ENCODE measurements around the gene HSPA4. TPM values are rescaled to one million over a fixed set of nuclear protein-coding genes. Genes with fewer than 3 reads are reported as not detected.

The HSPA4 gene
- polyA plus RNA-seq, 1 donor (not counting 4 experiments of a cell fraction or from before 2014, with no cell fraction given): 119 TPM

GRCh38 chr5:133052317-133053175, 733 bp downstream of the HSPA4 start:
- no peak for FAIRE-seq
- peak overlapping the region; percentile 92 for H3K27ac ChIP-seq (ENCODE audit: control insufficient read depth, insufficient read depth, low read length)
- peak overlapping the region; percentile 79 for H2AFZ ChIP-seq (ENCODE audit: control insufficient read depth, low read length)
- peaks cover 0 to 8% of the 10 kb centered on the region in 2 experiments for H3K36me3 ChIP-seq (ENCODE audit: control insufficient read depth in 2 of 2, extremely low read depth in 1 of 2, insufficient read depth in 2 of 2, low read length in 2 of 2)
- H3K4me2 ChIP-seq (ENCODE audit: control insufficient read depth, extremely low read depth, insufficient read depth, low read depth, low read length): peak overlapping the region; percentile 89
- H3K27me3 ChIP-seq (ENCODE audit: control insufficient read depth, extremely low read depth, insufficient read depth, low read length): no peaks in the 10 kb centered on the region
- TF ChIP-seq CTCF (optimal IDR thresholded peaks at IDR 0.05 in 1 of 3, IDR thresholded peaks at IDR 0.05 in 1 of 3, conservative IDR thresholded peaks at IDR 0.05 in 1 of 3; ENCODE audit: extremely low read depth in 1 of 3, insufficient read depth in 2 of 3, low read length in 3 of 3) (no peak), EZH2 (IDR thresholded peaks at IDR 0.05; ENCODE audit: low read length) (no peak)
- dilution Hi-C loops (cut with MboI; ENCODE audit: extremely low pct_ligation_motif_present, low sequenced_read_pairs): no loop called here
- DNase-seq (ENCODE audit: low read depth, low spot score): no peak
- peaks cover 63% of the 10 kb centered on the region for H3K79me2 ChIP-seq (ENCODE audit: control insufficient read depth, insufficient read depth, low read length)
- no peaks in the 10 kb centered on the region for H3K9me1 ChIP-seq (ENCODE audit: control insufficient read depth, extremely low read depth, insufficient read depth, low read length)
- peaks cover 20% of the 10 kb centered on the region for H3K4me1 ChIP-seq (ENCODE audit: control insufficient read depth, extremely low read depth, insufficient read depth, low read length)
- H3K4me3 ChIP-seq (ENCODE audit: control insufficient read depth in 2 of 3, extremely low read depth in 1 of 3, insufficient read depth in 2 of 3, low read depth in 1 of 3, low read length in 3 of 3): peak overlapping the region; percentile 76 to 96 (median 90)
- peaks cover 8% of the 10 kb centered on the region for H4K20me1 ChIP-seq (ENCODE audit: control insufficient read depth, extremely low read depth, insufficient read depth, low read length)
- peak overlapping the region; percentile 99 for H3K9ac ChIP-seq (ENCODE audit: control insufficient read depth, extremely low read depth, insufficient read depth, low read length)
- H3K9me3 ChIP-seq (ENCODE audit: control insufficient read depth, low read depth, low read length): no peaks in the 10 kb centered on the region

DNA sequence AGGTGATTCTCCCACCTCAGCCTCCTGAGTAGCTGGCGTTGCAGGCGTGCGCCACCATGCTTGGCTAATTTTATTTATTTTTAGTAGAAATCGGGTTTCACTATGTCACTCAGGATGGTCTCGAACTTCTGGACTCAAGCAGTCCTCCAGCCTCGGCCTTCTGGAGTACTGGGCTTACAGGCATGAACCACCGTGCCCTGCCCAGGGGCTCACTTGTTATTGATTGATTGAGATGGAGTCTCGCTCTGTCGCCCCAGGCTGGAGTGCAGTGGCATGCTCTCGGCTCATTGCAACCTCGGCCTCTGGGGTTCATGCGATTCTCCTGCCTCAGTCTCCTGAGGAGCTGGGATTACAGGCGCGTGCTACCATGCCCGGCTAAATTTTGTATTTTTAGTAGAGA, 1.6 kb downstream of the HSPA4 start:
- Histone ChIP-seq H4K20me1 (ENCODE audit: control insufficient read depth, extremely low read depth, insufficient read depth, low read length) (peaks cover 13% of the 10 kb centered on the region), H3K4me3 (ENCODE audit: control insufficient read depth in 2 of 3, extremely low read depth in 1 of 3, insufficient read depth in 2 of 3, low read depth in 1 of 3, low read length in 3 of 3) (peak overlapping the region; percentile 76 to 96 (median 90)), H3K4me2 (ENCODE audit: control insufficient read depth, extremely low read depth, insufficient read depth, low read depth, low read length) (peak overlapping the region; percentile 89), H3K4me1 (ENCODE audit: control insufficient read depth, extremely low read depth, insufficient read depth, low read length) (peaks cover 20% of the 10 kb centered on the region), H3K9me3 (ENCODE audit: control insufficient read depth, low read depth, low read length) (no peaks in the 10 kb centered on the region), H3K36me3 (ENCODE audit: control insufficient read depth in 2 of 2, extremely low read depth in 1 of 2, insufficient read depth in 2 of 2, low read length in 2 of 2) (peaks cover 0 to 8% of the 10 kb centered on the region in 2 experiments), H3K9me1 (ENCODE audit: control insufficient read depth, extremely low read depth, insufficient read depth, low read length) (no peaks in the 10 kb centered on the region), H2AFZ (ENCODE audit: control insufficient read depth, low read length) (no peak overlapping the region), H3K9ac (ENCODE audit: control insufficient read depth, extremely low read depth, insufficient read depth, low read length) (peak overlapping the region; percentile 99), H3K27me3 (ENCODE audit: control insufficient read depth, extremely low read depth, insufficient read depth, low read length) (no peaks in the 10 kb centered on the region), H3K27ac (ENCODE audit: control insufficient read depth, insufficient read depth, low read length) (no peak overlapping the region), H3K79me2 (ENCODE audit: control insufficient read depth, insufficient read depth, low read length) (peaks cover 72% of the 10 kb centered on the region)
- FAIRE-seq (no peak), DNase-seq (ENCODE audit: low read depth, low spot score) (no peak)
- dilution Hi-C loops (cut with MboI; ENCODE audit: extremely low pct_ligation_motif_present, low sequenced_read_pairs): no loop called here
- TF ChIP-seq EZH2 (IDR thresholded peaks at IDR 0.05; ENCODE audit: low read length) (no peak), CTCF (optimal IDR thresholded peaks at IDR 0.05 in 1 of 3, IDR thresholded peaks at IDR 0.05 in 1 of 3, conservative IDR thresholded peaks at IDR 0.05 in 1 of 3; ENCODE audit: extremely low read depth in 1 of 3, insufficient read depth in 2 of 3, low read length in 3 of 3) (no peak)
